ENCODE measurements around the gene NYNRIN.

NYNRIN gene

DNA sequence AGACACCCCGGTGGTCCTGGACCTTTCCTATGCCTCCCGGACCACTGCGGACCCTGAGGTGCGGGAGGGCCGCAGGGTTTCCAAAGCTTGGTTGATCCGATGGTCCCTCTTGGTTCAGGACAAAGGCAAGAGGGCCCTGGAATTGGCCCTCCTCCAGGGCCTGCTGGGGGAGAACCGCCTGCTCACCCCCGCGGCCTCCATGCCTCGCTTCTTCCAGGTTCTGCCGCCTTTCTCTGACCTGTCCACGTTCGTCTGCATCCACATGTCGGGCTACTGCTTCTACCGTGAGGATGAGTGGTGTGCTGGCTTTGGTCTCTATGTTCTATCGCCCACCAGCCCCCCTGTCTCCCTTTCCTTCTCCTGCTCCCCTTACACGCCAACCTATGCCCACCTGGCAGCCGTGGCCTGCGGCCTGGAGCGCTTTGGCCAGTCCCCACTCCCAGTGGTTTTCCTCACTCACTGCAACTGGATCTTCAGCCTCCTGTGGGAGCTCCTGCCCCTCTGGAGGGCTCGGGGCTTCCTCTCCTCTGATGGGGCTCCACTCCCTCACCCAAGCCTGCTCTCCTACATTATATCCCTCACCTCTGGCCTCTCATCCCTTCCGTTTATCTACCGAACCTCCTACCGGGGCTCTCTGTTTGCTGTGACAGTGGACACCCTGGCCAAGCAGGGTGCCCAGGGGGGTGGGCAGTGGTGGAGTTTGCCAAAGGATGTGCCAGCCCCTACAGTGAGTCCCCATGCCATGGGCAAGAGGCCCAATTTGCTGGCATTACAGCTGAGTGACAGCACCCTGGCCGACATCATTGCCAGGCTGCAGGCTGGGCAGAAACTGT lies 16.8 kb downstream of the NYNRIN start:
- DNase-seq (ENCODE audit: low read depth), result no peak

DNA sequence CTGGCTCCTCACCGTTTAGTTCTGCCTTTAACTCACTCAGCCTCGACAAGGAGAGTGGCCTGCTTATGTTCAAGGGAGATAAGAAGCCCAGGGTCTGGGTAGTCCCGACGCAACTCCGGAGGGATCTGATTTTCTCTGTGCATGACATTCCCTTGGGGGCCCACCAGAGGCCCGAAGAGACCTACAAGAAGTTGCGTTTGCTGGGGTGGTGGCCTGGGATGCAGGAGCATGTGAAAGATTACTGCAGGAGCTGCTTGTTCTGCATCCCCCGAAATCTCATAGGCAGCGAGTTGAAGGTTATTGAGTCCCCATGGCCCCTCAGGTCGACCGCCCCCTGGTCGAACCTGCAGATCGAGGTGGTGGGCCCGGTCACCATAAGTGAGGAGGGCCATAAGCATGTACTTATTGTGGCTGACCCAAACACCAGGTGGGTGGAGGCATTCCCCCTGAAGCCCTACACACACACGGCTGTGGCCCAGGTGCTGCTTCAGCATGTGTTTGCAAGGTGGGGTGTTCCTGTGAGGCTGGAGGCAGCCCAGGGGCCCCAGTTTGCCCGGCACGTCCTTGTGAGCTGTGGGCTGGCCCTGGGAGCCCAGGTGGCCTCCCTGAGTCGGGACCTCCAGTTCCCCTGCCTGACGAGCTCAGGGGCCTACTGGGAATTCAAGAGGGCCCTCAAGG lies 17.6 kb downstream of the NYNRIN start:
- no peak for DNase-seq (ENCODE audit: low read depth)

DNA sequence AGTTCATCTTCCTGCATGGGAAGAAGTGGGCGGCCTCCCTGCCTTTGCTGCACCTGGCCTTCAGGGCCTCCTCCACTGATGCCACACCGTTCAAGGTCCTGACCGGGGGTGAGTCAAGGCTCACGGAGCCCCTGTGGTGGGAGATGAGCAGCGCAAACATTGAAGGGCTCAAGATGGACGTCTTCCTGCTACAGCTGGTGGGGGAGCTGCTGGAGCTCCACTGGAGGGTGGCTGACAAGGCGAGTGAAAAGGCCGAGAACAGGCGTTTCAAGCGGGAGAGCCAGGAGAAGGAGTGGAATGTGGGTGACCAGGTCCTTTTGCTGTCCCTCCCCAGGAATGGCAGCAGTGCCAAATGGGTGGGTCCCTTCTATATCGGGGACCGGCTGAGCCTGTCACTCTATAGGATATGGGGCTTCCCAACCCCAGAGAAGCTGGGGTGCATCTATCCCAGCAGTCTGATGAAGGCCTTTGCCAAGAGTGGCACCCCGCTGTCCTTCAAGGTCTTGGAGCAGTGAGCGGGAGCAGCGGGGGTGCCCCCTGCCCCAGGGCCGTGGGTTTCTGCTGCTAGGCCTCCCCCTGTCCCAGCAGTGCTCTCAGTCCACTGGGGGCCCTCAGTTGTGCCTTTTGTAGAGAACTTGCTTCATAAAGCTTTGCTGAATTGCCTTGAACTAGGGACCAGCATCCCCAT lies 18.3 kb downstream of the NYNRIN start:
- no peak for DNase-seq (ENCODE audit: low read depth)

DNA sequence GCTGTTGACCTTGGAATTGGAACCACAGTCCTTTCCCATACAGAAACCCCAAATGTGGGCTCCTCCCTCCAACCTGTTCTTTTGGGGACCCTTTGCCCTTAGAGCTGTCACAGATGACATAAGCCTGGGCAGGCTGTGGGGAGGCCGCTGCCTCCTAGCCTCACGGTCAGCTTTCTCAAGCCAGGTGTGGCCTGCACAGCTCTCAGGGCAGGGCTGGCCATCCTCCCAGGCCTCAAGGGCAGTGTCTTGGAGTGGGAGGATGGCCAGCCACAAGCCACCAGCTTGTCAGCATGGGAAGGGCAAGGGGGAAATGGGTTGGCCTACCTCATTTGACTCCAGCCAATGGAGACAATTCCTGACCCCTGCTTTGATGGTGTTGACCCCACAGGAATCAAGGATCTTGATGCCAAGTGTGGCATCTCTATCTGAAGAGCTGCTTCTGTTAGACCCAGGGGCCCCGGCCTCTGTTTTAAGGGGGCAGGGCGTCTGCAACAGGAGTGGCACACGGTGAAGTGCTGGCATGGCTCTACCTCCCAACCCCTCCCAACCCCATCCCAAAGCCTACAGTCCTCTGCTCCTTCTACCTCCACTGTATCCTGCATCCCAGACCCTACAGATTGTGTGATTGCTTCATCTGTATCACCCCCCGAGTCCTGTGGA lies 19.2 kb downstream of the NYNRIN start:
- DNase-seq (ENCODE audit: low read depth), result no peak

DNA sequence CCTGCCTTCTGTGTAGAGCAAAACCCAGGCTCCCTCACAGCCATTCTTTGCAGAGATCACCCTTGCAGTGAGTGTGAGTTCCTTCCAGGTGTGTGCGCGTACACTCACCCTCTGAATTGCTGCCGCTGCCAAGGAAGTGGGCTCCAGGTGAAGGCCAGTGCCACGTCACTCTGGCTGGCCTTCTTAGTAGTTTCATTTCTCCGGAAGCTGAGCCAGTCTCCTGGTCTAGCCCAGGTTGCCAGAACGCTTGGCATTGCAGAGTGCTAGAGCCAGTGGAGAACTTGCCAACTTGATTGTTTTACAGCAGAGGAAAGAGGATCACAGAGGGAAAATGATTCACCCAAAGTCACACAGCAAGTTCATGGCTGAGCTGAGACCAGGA lies 19.7 kb downstream of the NYNRIN start:
- no peak for DNase-seq (ENCODE audit: low read depth)

DNA sequence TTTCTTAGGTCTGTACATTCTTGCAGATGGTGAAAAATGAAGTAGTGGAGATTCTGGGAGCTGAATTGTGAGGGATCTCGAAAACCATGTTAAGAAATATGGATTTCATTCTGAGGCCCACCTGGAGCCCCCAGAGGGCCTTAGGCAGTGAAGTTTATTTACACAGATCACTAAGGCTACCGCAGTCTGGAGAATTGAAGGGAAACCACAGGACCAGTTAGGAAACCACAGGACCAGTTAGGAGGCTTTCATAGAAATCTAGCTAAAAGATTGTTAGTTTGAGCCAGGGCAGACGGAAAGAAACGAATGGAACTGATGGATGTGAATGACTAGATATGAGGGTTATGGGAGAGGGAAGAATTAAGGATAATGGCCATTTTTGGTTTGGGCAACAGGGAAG lies 23.5 kb downstream of the NYNRIN start:
- DNase-seq (ENCODE audit: low read depth), result no peak

DNA sequence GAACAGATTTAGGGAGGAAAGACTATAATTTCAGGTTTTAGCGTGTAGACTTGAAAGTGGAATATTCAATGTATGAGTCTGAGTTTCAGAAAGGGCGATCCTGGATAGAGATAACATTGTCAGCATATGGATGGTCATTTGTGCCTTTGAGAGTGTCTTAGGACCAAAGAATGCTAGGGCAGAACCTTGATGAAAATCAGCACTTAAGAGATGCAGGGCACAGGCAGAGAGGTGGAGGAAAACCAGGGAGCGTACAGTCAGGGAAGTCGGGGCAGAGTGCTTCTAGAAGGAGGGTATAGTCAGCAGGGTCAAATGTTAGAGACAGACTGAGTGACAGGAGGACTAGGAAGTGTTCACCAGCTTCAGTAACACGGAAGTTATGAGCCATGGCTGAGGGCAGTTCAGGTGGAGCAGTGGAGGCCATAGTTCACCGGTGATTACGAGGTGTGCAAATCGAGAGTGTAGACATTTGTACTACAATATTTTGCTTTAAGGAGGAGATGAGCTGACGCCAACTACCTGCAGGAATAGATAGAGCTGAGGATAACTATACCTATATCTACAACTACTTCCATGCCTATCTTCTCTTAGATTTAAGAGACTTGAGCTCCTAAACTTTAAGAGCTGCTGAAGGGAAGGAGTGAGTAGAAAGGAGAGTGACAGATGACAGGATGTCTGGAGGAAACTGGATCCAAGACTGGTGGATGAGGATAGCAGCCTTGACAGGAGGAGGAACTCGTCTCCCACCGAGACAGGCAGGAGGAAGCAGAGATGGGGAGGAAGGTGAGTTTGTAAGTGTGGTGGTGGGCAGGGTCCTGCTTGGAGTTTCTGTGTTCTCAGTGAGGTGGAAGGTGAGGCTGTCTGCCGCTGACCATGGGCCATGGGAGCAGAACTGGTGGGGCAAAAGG lies 24.1 kb downstream of the NYNRIN start:
- no peak for DNase-seq (ENCODE audit: low read depth)

DNA sequence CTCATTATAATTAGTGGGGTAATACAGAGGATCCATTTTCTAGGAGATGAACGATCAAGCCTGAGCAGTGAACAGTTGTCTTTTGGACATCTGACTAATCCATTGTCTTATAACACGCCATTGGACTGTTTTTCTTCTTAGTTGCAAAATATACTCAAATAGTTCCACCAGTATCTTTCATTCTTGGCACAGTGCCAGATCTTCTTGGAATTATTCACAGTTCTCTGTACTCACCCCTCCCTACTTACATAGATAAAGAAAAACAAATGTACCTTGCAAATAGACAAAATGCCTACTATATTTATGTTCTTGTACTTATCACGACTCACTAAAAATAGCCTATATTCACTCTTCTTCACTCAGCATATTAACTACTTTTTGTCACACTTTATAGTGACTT lies 26.9 kb downstream of the NYNRIN start:
- DNase-seq (ENCODE audit: low read depth), result no peak

DNA sequence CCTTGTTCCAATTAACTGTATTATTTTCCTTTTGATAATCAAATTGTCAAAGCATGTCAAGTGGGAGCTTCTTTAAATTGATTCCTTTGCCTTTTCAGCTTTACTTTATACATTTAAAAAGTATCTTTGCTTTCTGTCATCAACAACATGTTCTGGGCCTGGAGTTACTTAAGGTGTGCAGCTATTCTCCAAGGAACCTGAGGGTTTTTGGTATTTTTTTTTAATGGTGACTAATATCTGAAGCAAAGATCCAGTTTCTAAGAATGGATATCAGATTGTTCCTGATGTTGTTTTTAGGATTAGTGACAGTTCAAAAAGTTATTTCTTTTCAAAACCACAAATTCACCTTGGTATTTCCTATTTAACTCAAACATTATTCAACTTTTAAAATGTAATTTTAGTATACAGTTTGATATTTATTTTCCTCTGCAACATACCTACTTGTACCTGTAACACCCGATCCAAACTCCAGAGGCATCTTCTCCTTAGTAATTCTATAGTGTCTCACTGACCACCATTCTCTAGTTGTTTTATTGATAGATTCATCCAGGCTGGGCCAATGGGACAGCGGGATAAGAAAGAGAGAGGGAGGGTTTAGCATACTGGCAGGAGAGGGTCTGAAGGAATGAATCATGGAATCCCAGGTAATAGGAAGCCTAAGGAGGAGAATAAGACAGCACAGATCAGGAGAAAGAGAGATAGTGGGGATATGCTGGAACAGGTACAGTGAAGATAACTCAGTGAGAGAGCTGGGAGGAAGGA lies 27.5 kb downstream of the NYNRIN start:
- no peak for DNase-seq (ENCODE audit: low read depth)

DNA sequence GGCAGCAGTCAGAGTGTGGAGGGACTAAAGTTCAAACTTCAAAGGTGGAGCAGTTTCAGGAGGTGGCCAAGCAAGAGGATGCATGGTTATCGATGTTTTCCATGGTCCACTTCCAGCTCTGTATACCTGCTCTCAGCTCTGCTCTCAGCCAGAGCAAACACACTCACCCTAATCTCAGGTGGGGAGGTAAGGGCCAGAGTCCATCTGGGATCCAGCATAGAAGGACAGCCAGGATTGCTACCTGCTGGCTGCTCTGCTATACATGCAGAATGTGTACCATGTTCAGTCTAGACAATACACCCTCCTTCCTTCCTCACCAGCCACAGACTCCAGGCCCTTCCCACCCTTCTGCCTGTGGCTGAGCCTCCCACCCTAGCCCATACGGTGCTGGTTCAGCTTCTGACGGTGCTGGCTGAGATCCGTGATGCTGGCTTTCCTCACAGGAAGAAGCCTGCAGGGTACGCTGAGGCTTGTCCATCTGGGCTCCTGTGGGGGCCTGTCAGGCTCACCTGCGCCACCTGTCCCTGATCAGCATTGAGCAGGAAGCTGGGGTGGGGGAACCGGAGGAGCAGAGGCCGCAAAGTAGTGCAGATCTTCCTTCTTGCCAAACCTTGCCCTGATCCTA lies 28.2 kb downstream of the NYNRIN start:
- DNase-seq (ENCODE audit: low read depth), result no peak

DNA sequence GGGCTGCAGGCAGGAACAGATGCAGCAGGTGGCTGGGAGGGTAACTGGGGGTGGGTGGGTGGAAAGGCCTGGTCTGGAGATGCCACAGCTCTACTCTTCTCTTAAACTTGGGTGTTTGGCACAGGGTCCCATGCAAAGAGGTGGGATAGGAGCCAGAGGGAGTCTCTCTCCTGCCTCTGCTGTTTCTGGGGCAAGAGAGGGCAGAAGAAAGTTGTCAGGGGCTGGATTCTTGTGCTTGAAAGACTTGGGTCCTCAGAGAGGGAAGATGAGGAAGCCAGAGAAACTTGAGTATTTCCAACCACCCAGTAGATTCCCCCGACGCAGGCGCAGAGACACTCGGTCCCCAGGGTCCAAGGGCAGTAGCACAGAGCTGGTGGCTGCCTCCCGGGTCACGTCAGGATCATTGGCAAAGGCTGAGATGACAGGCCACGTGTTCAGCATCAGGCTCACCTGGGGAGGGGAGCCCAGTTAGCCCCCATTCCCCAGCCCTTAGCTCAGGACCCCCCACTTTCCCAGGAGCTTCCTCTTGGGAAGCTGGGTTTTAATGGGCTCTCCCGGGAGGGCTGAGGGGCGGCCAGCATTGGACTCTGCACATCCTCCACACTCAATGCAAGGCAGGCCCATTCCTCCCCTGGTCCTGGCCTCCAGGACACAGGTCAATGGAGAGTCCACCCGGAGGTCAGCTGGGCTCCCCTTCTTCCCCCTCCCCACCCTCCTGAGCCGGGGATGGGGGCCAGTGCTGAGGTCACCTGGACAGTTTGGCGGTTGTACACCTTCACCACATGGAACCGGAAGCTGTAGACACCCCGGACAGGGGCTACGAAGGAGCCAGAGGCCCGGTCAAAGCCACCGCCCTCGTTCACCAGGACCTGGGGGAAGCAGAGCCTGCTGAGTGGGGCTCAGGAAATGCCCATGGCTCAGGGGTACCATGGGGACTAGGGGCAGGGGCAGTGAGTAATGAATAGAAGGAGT lies 29.0 kb downstream of the NYNRIN start:
- DNase-seq (ENCODE audit: low read depth), result no peak

DNA sequence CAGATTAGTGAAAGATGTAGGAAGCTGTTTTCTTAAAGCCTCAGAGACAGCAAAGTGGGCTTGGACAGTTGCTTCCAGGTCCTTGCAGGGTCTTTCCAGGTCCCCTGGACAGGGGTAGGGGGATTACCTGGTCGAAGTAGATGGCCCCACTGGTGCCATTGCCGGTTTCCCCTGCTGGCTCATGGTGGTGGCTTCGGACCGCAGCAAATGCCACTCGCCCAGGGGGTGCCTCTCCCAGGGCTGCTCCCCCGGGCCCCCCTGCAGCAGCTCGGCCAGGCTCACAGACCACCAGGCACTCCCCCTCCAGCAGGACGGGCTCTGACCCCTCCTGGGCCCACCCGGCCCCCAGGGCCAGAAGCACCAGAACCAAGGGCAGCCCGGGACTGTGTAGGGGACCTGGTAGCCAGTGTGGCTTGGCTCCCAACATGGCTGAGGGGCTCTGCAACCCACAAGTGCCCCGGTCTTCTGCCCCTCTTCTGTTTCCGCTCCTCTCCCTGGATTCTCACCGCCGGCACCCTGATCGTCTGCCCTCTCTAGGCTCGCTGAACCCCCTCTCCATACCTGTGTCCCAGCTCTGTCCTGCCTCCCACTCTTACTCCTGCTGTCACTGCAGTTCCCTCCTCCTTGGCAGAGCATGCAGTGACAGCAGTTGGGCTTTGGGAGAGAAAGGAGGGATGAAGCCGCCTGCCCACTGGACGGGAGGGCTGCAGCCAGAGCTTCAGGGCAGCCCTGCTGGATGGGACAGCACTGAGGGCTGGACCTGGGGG lies 30.0 kb downstream of the NYNRIN start:
- no peak for DNase-seq (ENCODE audit: low read depth)

DNA sequence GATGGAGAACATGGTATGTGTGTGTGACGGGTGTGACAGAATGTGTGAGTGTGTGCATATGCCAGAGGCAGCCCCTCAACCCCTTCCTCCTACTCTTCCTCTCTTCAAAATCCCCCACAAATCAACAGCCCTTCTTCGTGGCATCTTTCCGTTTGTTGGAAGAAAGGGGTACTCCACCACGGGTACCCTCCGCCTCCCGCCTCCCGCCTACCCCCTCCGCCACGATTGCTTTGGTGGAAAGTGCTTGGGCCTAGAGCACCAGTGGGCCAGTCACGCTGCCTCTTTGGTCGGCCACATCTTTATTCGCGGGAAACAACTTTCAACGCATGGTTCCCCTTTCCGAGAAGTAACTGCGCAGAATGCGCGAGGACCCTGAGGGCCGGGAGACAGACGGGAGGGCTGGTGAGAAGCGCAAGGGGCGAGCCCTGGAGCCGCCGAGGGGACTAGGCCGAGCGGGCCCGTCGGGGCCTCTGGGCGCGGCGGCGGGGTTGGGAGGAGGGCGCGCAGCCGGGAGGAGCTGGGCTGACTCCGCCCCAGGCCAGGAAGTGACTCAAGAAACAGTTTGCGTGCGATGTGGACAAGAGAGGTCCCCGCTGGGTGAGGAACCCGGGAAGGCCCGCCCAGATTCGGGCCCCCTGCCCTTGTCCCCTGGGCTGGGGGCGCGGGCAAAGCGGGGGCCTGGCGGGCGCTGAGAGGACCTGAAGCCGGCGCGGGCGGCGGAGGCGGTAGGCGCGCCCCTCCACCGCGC lies 30.8 kb downstream of the NYNRIN start, which contains the start of the genes CBLN3 and KHNYN:
Gene CBLN3, minus strand, starts transcription at position 274 of the 748 bp plus-strand sequence. CDS start 614 bp downstream, outside the sequence.
Gene KHNYN, plus strand, starts transcription at position 560 of the 748 bp plus-strand sequence. CDS start 777 bp downstream, outside the sequence.
- peak; percentile 83 for DNase-seq (ENCODE audit: low read depth)

DNA sequence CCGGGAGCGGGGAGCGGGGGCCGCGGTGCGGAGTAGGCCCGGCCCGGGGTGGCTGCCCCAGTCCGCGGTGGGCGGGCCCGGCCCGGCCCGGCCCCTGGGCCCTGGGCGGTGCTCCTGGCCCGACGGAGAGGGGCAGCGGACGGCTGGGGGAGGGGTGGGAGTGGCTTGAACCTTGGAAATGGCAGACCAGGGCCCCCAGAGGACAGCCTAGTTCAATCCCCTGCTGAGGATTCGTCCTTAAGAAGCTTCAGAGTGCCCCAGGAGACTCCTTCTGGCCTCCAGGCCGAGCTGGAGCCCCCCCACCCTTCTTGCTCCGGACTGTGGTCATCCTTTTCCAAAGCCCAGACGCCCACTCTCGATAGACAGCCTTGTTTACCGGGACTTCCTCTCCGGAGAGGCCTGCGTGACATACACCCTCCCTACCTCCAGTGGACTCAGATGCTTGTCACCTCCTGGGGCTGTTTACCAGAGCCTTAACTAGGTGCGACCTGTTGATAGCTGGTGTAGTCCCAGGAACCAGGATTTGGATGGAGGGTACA lies 31.4 kb downstream of the NYNRIN start:
- peak; percentile 33 for DNase-seq (ENCODE audit: low read depth)

DNA sequence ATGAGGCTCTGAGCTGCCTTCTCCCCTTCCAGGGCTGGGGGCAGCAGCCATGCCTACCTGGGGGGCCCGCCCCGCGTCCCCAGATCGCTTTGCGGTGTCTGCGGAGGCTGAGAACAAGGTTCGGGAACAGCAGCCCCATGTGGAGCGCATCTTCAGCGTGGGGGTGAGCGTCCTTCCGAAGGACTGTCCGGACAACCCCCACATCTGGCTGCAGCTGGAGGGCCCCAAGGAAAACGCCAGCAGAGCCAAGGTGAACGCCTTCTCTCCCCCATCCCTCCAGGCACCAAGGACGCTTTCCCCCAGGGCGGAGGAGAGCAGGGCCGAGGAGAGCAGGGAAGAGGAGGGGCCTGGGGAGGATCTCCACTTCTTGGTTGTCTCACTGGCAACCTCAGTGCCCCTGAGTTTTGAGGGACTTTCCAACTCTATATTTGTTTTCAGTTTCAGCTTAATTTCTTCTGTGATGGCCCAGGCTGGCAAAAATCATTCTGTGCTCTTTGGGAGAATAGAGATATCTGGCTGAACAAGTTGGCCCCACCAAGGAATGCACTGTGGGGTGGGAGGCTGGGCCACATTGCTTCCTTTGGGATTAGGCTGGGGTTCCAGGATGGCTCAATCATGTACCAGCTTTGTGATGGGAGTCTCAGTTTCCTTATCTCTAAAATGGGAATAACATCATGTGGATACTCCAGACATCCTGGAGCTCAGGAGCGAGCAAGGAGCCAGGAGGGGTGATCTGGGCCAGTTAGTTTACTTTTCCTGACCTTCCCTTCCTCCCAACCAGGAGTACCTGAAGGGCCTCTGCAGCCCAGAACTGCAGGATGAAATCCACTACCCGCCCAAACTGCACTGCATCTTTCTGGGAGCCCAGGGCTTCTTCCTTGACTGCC lies 32.1 kb downstream of the NYNRIN start:
- no peak for DNase-seq (ENCODE audit: low read depth)

Measured in activated T-helper 1 cell treated with Interleukin-2 at 50 U/mL for 16 hours (primary cell).